Measurements from ENCODE around the gene CRACDL.

The CRACDL gene

DNA sequence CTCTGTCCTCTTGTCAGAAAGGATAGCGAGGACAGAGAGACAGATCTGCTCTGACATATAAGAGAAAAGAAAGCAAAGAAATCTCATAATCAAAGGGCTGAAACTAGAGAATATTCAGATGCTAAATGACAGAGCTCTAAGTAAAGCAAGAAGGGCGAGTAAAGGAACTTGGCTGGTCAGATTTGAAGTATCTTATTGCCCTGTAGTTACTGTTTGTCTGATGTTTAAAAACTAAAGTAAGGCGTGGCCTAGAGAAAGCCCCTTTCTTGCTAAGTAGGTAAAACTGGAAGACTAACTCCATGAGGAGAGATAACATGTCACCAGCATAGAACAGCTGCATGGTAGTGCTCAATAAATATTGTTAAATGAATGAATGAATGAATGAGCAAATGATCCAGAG lies 70.0 kb downstream of the CRACDL start:
- DNase-seq (ENCODE audit: extremely low read depth in 1 of 2, low read depth in 1 of 2): no peak

DNA sequence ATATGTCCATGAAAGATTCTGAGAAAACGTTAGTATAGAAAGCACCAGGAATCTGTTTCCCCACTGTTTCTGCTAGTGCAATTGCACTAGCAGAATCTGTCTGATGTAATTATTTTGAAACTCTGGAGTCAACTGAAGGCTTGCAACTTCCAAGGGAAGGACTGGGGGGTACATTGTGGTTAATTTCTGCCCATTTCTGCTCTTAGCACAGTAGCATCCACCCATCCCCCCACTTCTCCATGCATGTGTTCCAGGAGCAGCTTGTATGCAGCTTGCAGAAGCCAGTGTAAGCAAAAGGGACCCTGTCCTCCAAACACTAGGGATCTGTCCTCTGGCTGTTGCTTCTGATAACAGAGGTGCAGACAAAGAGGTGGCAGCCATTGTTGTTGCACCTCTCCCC lies 74.4 kb downstream of the CRACDL start:
- DNase-seq (ENCODE audit: extremely low read depth in 1 of 2, low read depth in 1 of 2): no peak

DNA sequence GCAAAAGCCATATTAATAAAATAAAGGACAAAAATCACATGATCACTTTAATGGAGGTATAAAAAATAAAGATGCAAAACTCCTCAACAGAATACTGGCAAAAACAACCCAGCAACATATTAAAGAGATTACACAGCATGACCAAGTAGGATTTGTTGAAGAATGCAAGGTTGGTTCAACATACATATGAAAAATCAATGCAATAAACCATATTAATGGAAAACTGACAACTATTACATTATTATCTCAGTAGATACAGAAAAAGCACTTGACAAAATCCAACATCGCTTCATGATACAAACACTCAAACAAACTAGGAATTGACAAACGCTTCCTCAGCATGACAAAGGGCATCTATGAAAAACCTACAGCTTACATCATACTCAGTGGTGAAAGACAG lies 76.7 kb downstream of the CRACDL start:
- DNase-seq (ENCODE audit: extremely low read depth in 1 of 2, low read depth in 1 of 2): no peak

DNA sequence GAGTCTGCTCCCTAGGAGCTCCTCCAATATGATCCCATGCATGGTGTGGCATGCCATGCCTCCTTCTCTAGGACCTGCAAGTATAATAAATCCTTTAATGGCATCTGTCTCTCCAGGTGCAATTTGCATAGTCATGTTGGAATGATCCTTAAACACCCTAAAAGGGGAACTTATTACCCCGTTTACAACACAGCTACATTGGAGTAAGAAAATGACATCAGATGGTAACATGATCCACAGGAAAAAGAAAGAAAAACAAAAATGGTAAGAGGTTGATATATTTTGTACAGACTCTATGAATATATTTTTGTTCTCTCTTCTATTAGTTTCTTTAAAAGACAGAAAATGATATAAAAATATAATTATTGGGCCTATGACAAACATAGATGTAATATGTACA lies 79.0 kb downstream of the CRACDL start:
- no peak for DNase-seq (ENCODE audit: extremely low read depth in 1 of 2, low read depth in 1 of 2)

DNA sequence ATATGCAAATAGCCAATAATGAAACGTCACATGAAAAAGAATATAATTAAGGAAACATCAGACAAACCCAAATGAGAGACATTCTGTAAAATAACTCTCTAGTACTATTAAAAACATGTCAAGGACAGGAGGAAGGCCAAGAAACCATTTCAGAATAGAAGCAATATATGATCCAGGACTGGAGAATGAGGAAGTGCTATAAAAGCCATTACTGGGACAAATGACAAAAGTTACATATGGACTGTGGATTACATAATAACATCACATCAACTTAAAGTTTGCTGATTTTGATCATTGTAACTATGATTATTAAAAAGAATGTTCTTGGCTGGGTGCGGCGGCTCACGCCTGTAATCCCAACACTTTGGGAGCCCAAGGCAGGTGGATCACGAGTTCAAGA lies 81.3 kb downstream of the CRACDL start:
- no peak for DNase-seq (ENCODE audit: extremely low read depth in 1 of 2, low read depth in 1 of 2)

DNA sequence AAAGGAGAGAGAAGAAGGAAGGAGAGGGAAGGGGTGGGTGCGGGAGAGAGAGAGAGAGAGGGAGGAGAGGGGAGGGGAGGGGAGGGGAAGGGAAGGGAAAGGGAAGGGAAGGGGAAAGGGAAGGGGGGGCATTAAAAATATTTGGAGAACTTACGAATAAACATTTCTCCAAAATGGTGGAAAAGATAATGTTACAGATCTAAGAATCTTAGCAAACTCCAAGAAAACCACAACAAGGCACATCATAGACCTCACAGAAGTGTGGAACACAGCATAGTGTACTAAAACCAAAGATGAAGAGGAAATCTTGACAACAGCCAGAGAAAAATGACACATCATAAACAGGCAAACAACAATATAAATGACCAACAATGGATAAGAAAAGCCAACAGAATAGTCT lies 83.1 kb downstream of the CRACDL start:
- no peak for DNase-seq (ENCODE audit: extremely low read depth in 1 of 2, low read depth in 1 of 2)

DNA sequence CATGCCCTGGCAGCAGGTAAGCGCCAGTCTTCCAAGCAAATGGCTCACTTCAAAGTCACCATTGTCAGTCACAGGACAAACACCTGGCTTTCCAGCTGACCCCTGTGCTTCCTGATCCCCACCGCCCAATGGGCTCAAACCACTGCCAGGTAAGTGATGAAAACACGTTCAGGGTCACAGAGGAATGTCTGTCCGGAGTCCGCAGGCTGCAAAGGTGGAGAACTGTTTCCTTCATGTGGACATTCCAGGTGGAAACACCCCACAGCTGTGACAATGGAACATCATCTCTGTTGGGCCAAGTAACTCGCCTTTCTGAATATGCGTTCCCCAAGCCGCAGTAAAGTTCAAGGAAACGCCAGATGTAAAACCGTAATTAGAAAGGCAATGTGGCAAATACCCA lies 86.0 kb downstream of the CRACDL start:
- DNase-seq (ENCODE audit: extremely low read depth in 1 of 2, low read depth in 1 of 2): no peak

DNA sequence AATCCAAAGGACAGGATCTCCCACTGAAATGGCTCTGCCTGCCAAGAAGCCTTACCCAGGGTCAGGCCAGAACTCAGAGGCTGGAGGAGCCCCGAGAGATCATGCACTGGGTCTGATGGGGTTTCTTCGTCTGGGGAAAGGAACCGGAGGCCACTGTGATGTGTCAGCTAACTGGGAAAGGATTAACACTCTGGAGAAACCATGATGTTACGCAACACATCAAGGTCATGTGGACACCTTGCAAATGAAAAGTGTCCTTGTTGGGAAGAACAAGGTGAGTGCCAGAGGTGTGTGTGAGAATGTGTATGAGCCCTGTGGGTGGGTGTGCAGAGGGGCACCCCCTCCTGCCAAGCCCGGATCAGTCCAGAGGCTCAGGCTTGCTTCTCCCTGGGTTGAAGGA lies 86.9 kb downstream of the CRACDL start:
- DNase-seq (ENCODE audit: extremely low read depth in 1 of 2, low read depth in 1 of 2): no peak

DNA sequence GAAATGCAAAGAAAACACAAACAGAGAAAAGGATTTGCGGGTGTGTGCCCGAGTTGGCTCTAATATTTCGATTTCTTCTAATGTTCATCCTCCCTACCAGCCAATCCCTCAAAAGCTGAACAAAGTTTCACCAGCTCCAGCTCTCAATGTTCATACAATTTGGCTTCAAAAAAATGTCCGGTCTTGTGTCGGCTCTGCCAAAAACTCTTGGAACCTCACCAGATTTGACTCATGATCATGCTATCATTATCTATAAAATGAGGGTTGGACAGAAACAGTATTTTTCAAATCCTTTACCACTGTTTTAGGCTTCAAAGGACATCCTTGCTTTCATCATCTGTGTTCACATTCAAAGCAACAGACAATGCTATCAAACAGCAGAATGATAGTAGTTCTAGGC lies 88.2 kb downstream of the CRACDL start:
- DNase-seq (ENCODE audit: extremely low read depth in 1 of 2, low read depth in 1 of 2): no peak

DNA sequence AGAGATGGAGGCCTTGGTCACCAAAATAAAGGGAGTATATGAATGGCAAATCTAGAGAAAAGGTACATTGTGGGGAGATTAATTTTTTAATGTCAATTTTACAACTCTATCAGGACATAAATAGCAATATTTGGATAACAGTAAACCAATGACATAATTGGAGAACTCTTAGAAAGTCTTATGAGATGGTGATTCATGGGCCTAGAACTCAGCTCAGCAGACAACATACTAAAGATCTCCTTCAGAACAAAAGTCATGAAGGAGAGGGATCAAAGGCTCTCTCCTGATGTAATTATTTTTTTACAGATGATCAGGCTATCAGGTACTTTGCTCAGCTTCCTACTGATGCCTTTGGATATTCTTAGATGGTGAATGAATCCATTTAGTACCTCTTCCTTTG lies 90.0 kb downstream of the CRACDL start:
- DNase-seq (ENCODE audit: extremely low read depth in 1 of 2, low read depth in 1 of 2): no peak

DNA sequence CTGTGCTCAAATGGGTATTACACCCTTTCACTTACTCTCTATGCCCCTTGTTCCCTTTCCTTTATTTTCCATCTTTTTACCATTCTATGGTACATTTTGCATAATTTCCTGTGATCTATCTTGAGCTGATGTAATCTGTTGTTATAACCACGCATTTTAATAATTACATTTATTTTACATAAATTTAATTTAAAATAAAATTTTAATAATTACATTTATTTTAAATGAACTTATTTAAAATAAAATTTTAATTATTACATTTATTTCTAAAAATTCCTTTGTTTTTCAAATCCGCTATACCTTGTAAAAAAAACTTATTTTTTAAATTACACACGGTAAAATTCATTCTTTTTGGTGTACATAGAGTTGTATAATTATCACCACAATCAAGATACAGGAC lies 93.9 kb downstream of the CRACDL start:
- DNase-seq (ENCODE audit: extremely low read depth in 1 of 2, low read depth in 1 of 2): no peak

DNA sequence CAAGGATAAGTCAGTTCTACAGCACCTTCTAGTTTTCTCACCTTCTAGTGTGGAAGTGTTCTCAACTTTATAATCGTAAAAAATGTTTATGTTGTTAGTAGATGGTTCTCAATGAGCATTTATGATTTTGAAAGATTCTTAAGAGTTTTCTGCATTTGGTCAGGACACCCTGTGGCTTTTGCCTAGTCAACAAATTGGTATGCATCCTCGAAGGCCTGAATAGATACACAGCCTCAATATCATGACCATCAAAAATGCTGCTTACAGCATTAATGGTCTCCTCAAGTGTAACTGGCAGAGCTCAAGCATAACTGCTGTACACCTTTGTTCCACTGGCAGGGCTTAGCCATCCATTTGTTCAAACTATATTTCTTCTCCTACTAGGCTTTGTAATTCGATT lies 96.7 kb downstream of the CRACDL start:
- no peak for DNase-seq (ENCODE audit: extremely low read depth in 1 of 2, low read depth in 1 of 2)

DNA sequence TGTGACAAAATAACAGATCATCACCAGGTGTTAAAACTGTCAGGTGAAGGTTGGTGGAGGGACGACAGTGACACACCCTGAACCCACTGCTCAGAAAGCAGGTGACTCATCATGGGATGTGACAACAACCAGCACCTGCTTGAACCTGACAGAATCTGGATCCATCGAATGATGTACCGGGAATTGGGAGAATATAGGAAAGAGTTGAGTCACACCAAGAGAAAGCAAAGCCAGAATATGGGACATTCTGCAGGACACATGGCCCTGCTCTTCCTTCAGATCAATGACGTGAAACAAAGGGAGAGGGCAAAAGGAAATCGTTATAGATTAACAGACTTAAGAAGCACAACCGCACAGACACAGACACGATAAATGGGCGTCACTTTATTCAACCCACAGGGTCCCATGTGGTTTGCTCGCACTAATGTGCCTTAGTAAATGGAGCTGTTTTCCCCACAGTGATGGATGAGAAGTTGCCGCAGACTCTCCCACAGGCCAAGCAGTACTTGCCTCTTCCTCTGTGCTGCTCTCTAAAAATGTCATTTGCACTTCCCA lies 100.1 kb downstream of the CRACDL start:
- peak in 1 of 2 donors; percentile 25 for DNase-seq (ENCODE audit: extremely low read depth in 1 of 2, low read depth in 1 of 2)

DNA sequence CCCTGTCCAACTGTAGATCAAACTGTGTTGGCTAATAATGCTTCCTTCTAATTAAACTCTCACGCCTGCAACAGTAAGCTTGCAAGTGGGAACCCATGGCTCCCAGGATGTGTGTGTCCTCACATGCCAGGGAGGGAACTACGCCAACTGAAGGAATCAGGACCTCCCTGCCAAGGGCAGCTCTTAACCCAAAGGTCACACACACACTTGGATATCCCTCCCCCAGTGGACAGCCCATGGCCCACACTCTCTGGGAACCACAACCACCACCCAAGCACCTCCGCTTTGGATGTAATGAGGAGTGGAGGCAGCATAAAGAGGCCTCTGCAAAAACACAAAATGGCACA lies 102.1 kb downstream of the CRACDL start:
- DNase-seq (ENCODE audit: extremely low read depth in 1 of 2, low read depth in 1 of 2): no peak

DNA sequence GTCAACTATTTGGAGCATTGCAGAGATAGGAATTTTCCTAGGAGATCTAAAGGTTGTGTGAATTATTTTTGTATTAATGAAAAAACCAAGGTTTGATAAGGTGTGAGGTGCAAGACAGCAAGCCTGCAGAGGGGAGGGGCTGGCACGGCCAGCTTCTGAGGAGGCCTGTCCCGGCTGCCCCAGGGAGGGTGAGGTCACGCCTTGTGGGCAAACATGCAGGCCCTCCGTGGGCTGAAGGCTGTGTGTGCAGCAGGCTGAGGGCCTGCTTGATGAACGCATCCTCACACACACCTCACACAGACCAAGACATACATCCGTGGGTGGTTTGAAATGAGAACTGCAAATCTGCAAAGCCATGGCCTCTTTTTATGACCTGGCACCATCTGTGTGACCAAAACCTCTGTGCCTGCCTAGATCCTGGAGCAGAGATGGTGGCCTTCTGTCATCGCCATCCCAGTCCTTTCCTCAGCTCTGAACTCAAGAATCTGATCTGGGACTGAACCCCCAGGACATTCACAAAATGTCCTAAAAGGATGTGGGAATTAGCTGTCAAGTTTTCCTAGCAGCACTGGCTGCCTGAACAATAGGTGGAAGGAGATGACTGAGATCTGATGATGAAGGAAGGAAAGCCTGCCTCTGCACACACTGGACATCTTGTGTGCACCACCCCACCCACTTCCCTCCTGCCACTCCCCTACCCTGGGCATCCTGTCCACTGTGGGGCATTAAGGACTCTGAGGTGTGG lies 102.7 kb downstream of the CRACDL start:
- no peak for DNase-seq (ENCODE audit: extremely low read depth in 1 of 2, low read depth in 1 of 2)

DNA sequence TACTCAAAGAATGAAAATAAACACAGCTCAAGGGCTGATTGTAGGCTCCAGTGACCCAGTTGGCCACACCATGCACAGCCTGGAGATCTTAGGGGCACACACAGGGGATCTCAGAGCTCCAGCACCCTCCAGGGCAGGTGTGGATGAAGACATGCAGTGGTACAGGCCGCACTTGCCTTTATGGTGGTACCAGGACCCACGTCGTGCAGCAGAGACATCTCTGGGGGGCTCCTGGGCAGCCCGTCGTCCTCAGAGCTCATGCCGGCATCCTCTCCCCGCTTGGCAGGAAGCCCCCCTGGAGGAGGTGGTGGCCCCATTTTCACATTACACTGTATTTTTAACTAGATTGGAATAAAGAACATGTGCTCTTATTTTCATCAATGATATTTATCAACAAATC lies 103.9 kb downstream of the CRACDL start:
- DNase-seq (ENCODE audit: extremely low read depth in 1 of 2, low read depth in 1 of 2): no peak

DNA sequence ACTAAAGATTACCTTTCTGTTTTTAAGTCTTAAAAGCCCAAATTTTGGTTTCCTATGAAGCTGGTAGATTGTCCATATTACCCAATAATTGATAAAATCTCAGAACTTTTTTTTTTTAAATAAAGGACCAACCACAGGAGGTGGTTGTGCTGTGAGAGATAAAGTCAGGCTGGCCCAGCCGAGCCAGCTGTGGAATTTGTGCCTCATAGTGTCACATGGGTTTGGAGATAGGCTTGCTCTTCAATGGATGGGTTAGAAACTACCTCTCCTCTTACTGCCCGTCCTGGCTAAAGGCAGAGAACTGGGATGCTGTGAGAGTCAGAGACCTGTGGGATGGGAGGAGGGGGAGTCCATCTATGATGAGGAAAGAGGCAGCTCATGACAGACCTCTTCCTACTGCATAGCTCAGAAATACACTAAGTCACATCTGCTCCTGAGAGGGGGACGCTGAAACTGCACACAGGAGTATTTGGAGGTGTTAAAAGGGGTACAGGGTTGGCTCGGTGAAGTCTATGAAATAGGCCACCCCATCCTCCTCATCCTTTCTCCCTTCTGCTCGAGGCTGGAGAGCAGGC lies 105.4 kb downstream of the CRACDL start:
- DNase-seq (ENCODE audit: extremely low read depth in 1 of 2, low read depth in 1 of 2): no peak

DNA sequence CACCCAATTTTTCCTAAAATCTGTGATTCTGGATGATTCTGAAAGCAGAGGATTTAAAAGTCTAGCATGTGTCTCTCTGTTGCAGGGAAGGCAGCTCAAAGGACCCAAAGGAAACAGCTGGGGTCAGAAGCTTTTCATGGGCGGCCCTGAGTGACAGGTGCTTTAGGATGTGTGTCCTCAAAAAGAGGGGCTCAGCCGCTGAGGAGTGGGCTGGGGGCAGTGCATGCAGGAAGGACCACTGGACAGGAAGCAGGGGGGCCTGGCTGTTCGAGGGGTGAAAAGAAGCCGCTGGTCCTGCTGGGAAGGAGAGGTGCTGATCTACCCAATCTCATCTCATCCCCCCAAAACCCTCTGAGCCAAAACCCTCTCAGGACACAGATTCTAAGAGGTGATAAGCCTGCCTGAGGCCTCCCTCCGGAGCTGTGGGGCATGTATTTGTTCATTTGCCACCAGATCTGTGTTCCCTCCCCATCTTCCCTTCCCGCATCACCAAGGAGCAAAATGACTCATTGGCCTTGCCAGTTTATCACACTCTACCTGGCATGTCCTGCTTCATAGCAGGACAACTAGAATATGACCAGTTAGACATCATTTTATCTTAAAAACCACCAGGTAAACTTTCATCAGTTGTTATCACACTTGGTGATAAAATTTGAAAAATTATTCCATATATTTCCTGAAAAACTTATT lies 106.3 kb downstream of the CRACDL start:
- DNase-seq (ENCODE audit: extremely low read depth in 1 of 2, low read depth in 1 of 2): no peak

DNA sequence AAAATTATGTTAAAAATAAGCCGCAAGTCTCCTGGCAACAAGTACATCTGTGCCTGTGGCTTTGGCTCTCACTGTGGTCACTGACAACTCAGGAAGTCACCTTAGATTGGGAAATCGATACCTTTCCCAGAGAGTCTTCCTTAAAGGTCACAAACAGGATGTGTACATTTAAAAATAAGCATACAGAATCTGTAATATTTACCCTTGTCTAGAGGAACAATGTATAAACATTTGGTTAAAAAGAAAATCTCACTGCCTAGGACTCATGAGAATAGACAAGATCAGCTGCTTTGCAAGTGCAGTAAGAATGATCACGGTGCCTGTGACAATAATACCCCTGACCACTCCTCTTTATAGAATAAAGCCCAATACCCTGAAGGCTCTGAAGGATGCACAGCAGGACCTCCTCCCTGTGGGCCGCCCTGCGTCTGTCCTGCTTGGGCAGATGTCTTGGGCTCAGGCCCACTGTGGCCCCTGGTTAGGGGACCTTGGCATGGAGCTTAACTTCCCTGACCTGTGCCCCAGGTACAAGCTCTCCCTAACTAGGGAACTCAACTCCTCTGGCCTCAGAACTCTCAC lies 107.1 kb downstream of the CRACDL start:
- no peak for DNase-seq (ENCODE audit: extremely low read depth in 1 of 2, low read depth in 1 of 2)

DNA sequence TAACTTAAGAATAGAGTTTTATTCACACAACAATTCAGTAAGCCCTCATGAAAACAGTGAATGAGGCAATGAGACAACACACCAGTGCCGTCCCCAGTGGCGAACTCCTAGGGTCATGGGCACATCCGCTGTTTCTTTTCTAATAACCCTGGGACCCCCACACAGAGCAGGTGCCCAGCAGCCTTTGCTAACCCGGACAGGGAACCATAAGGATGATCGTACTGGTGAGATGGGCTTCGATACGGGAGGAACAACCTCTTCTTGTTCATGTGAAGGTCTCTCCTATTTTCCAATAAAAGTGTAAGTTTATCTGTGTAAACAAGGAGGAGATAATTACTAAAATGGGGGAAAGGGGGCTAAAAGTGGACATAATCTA lies 107.7 kb downstream of the CRACDL start:
- DNase-seq (ENCODE audit: extremely low read depth in 1 of 2, low read depth in 1 of 2): no peak

DNA sequence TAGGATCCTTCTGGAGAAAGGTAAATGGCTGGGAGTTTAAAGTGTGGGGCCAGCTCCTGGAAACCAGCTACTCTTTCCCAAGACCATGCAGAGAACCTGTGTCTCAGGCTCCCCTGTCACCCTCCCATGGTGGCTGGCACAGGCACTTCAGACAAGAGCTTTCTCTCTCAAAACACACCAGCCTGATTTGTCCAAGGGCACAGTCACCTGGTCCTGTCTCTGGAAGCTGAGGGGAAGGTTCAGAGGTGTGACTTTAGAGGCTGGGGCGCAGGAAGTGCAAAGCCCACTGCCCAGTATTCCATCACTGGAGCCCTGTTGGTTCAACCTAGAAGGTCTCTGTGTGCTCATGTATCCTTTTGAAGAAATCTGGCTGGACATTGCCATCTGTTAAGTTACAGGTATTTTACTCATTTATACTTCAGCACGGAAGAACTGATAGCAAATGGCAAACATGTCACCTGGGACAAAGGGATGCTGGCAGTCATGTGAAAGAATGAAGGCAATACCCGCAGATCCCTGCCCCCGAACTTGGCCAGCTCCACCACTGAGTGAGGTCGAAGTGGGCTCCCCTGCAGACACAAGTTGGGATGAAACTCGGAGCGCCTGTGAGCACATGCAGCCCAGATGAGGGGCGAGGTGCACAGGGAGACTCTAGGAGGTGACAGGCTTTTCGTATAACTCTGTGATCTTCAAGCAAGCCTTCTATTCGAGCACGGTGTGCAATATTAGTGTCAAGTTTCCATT lies 108.2 kb downstream of the CRACDL start:
- DNase-seq (ENCODE audit: extremely low read depth in 1 of 2, low read depth in 1 of 2): no peak
